Activated gamma-delta T cell treated with Interleukin-2 at 50 U/mL for 16 hours (primary cell): Measurements from ENCODE around the gene TIMM44.
"Not testable (repeated sequence)": the region's sequence is repeated elsewhere in the genome, so short reads cannot be mapped to it uniquely, and the experiment has no call there.

ENCODE experiments used
- DNase-seq: peaks from one replicate; pipeline ENCODE4 v3.0.0-alpha.2; 2020

TIMM44 gene

GRCh38 chr19:7941895-7942596, 1.4 kb downstream of the TIMM44 start:
- DNase-seq, result no peak

GRCh38 chr19:7940841-7941240, 2.6 kb downstream of the TIMM44 start:
- DNase-seq, result no peak

GRCh38 chr19:7934766-7935165, 8.7 kb downstream of the TIMM44 start:
- no peak for DNase-seq

- no peak for DNase-seq
Observed at GRCh38 chr19:7933828-7934725, 9.4 kb downstream of the TIMM44 start.

GRCh38 chr19:7933411-7933810, 10.1 kb downstream of the TIMM44 start:
- no peak for DNase-seq

GRCh38 chr19:7932930-7933300, 10.6 kb downstream of the TIMM44 start:
- no peak for DNase-seq

GRCh38 chr19:7932276-7932929, 11.1 kb downstream of the TIMM44 start:
- DNase-seq, result no peak

GRCh38 chr19:7931221-7932061, 12.0 kb downstream of the TIMM44 start:
- DNase-seq, result no peak

- no peak for DNase-seq
Observed at GRCh38 chr19:7930765-7931164, 12.7 kb downstream of the TIMM44 start.

- not testable (repeated sequence) for DNase-seq
Observed at GRCh38 chr19:7930030-7930429, 13.4 kb downstream of the TIMM44 start.

GRCh38 chr19:7928741-7929701, 14.4 kb downstream of the TIMM44 start:
- DNase-seq, result peak; percentile 70

GRCh38 chr19:7928334-7928706, 15.1 kb downstream of the TIMM44 start:
- no peak for DNase-seq

GRCh38 chr19:7927605-7928333, 15.7 kb downstream of the TIMM44 start:
- DNase-seq, result no peak

GRCh38 chr19:7926727-7927604, 16.5 kb downstream of the TIMM44 start:
- DNase-seq, result no peak

GRCh38 chr19:7926021-7926726, 17.3 kb downstream of the TIMM44 start, which contains the start of gene CTXN1:
TSS of gene CTXN1 (minus strand) at chr19:7926135. CDS start at chr19:7925538, 597 bp downstream.
- DNase-seq, result peak; percentile 71

- DNase-seq, result peak; percentile 79
Observed at GRCh38 chr19:7925171-7925851, 18.2 kb downstream of the TIMM44 start.

GRCh38 chr19:7924651-7925170, 18.8 kb downstream of the TIMM44 start:
- no peak for DNase-seq

- DNase-seq, result no peak
Observed at GRCh38 chr19:7924241-7924640, 19.2 kb downstream of the TIMM44 start.
